WTC11 (cell line): ENCODE data around the gene CYP19A1.

ENCODE experiments used
- ATF1 ChIP-seq: sonication (generic); formaldehyde crosslinking; IDR thresholded peaks from 2 replicates; pipeline ENCODE4 v1.8.1; 2023; ENCODE audit warnings: mild to moderate bottlenecking, moderate library complexity, missing genetic modification reagents
- CTCF ChIP-seq: fragments of 200-600 bp; IDR thresholded peaks from 2 replicates; pipeline ENCODE4 v1.8.0; 2022; ENCODE audit warnings: antibody characterized with exemption
- ESRRA ChIP-seq: sonication (generic); formaldehyde crosslinking; IDR thresholded peaks from 2 replicates; pipeline ENCODE4 v1.8.1; 2022; ENCODE audit warnings: mild to moderate bottlenecking, missing genetic modification reagents, borderline replicate concordance
- GABPB1 ChIP-seq: sonication (generic); formaldehyde crosslinking; IDR thresholded peaks from 2 replicates; pipeline ENCODE4 v1.8.1; 2023; ENCODE audit warnings: mild to moderate bottlenecking, missing genetic modification reagents
- MAX ChIP-seq: sonication (generic); formaldehyde crosslinking; IDR thresholded peaks from 2 replicates; pipeline ENCODE4 v1.8.0; 2022; ENCODE audit warnings: mild to moderate bottlenecking, missing genetic modification reagents
- PRRX2 ChIP-seq: fragments of 250-450 bp; sonication (Bioruptor Pico); IDR thresholded peaks from 2 replicates; pipeline ENCODE4 v1.8.0; 2021; ENCODE audit warnings: mild to moderate bottlenecking
- TEAD4 ChIP-seq: sonication (generic); formaldehyde crosslinking; IDR thresholded peaks from 2 replicates; pipeline ENCODE4 v1.8.0; 2022; ENCODE audit warnings: mild to moderate bottlenecking, missing genetic modification reagents
- ZBTB43 ChIP-seq: sonication (generic); formaldehyde crosslinking; IDR thresholded peaks from 2 replicates; pipeline ENCODE4 v1.8.1; 2023; ENCODE audit warnings: mild to moderate bottlenecking, missing genetic modification reagents

- no peak for TF ChIP-seq ZBTB43
- TF ChIP-seq CTCF = no peak
- no peak for TF ChIP-seq GABPB1 (CRISPR knock-in tag)
- TF ChIP-seq ATF1 (CRISPR knock-in tag) = no peak
- no peak for TF ChIP-seq MAX (CRISPR knock-in tag)
- TF ChIP-seq TEAD4 (CRISPR knock-in tag) = no peak
- TF ChIP-seq ESRRA (CRISPR knock-in tag) = no peak
- no peak for TF ChIP-seq PRRX2 (CRISPR knock-in tag)
Measured at GRCh38 chr15:51316636-51317035, 21.8 kb downstream of the CYP19A1 start.
